Measurements from ENCODE around the gene OTC.

DNA sequence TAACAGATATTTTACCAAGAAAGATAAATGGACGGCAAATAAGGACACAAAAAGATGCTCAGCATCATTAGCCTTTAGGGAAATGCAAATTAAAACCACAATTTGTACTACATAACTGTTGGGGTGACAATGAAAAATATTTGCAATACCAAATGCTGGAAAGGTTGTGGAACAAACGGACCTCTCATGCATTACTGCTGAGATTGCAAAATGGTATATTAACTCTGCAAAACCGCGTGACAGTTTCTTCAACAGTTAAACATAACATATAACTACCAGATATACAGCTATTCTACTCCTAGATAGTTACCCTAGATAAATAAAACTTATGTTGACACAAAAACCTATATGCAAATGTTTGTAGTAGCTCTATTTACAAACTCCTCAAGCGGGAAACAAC lies 6.3 kb upstream of the OTC start:
- TF ChIP-seq, protein P1, sequence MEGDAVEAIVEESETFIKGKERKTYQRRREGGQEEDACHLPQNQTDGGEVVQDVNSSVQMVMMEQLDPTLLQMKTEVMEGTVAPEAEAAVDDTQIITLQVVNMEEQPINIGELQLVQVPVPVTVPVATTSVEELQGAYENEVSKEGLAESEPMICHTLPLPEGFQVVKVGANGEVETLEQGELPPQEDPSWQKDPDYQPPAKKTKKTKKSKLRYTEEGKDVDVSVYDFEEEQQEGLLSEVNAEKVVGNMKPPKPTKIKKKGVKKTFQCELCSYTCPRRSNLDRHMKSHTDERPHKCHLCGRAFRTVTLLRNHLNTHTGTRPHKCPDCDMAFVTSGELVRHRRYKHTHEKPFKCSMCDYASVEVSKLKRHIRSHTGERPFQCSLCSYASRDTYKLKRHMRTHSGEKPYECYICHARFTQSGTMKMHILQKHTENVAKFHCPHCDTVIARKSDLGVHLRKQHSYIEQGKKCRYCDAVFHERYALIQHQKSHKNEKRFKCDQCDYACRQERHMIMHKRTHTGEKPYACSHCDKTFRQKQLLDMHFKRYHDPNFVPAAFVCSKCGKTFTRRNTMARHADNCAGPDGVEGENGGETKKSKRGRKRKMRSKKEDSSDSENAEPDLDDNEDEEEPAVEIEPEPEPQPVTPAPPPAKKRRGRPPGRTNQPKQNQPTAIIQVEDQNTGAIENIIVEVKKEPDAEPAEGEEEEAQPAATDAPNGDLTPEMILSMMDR (IDR thresholded peaks at IDR 0.05; ENCODE audit: low read depth, low read length, missing input control) = no peak
- TF ChIP-seq FOXA1 (IDR thresholded peaks at IDR 0.05) (no peak), GABPA (IDR thresholded peaks at IDR 0.05 in 1 of 2, conservative IDR thresholded peaks at IDR 0.05 in 1 of 2) (no peak), RAD21 (IDR thresholded peaks at IDR 0.05) (no peak), HNF4G (IDR thresholded peaks at IDR 0.05) (no peak), RXRA (IDR thresholded peaks at IDR 0.05) (no peak), JUND (IDR thresholded peaks at IDR 0.05) (no peak), TAF1 (conservative IDR thresholded peaks at IDR 0.05) (no peak), YY1 (IDR thresholded peaks at IDR 0.05) (no peak)
- TF ChIP-seq, protein P2, sequence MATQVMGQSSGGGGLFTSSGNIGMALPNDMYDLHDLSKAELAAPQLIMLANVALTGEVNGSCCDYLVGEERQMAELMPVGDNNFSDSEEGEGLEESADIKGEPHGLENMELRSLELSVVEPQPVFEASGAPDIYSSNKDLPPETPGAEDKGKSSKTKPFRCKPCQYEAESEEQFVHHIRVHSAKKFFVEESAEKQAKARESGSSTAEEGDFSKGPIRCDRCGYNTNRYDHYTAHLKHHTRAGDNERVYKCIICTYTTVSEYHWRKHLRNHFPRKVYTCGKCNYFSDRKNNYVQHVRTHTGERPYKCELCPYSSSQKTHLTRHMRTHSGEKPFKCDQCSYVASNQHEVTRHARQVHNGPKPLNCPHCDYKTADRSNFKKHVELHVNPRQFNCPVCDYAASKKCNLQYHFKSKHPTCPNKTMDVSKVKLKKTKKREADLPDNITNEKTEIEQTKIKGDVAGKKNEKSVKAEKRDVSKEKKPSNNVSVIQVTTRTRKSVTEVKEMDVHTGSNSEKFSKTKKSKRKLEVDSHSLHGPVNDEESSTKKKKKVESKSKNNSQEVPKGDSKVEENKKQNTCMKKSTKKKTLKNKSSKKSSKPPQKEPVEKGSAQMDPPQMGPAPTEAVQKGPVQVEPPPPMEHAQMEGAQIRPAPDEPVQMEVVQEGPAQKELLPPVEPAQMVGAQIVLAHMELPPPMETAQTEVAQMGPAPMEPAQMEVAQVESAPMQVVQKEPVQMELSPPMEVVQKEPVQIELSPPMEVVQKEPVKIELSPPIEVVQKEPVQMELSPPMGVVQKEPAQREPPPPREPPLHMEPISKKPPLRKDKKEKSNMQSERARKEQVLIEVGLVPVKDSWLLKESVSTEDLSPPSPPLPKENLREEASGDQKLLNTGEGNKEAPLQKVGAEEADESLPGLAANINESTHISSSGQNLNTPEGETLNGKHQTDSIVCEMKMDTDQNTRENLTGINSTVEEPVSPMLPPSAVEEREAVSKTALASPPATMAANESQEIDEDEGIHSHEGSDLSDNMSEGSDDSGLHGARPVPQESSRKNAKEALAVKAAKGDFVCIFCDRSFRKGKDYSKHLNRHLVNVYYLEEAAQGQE (IDR thresholded peaks at IDR 0.05) = no peak

All from liver (tissue), 3 donors.